Kidney (tissue), 14 donors: ENCODE measurements around the gene GPX3. TPM values are rescaled to one million over a fixed set of nuclear protein-coding genes. Genes with fewer than 3 reads are reported as not detected.

Experiments
- DNase-seq, 5 donors: peaks; one replicate each; pipeline ENCODE4 v3.0.0-alpha.2; 2013 to 2020
- FAIRE-seq: peaks from 2 replicates; lab custom pipeline; 2012; peaks lifted over from hg19 to GRCh38; lab: Jason Lieb, UNC
- H3K27ac ChIP-seq, 2 donors: one replicate each; pipeline ENCODE4 v1.7.0; 2013; ENCODE audit warnings: low read depth in 2 of 2, low read length in 2 of 2, inconsistent platforms in 1 of 2
- H3K27me3 ChIP-seq: one replicate; pipeline ENCODE4 v1.7.1; 2013; ENCODE audit warnings: low read length, inconsistent platforms; ENCODE audit not compliant: control insufficient read depth, insufficient read depth
- H3K36me3 ChIP-seq, 3 donors: one replicate each; pipeline versions ENCODE4 v1.7.0 to v1.7.1; 2013; ENCODE audit warnings: low read length in 3 of 3, control low read depth in 1 of 3, inconsistent platforms in 1 of 3; ENCODE audit not compliant: insufficient read depth in 3 of 3, control insufficient read depth in 2 of 3
- H3K4me1 ChIP-seq, 3 donors: one replicate each; pipeline versions ENCODE4 v1.7.0 to v1.7.1; 2013; ENCODE audit warnings: low read length in 3 of 3, inconsistent platforms in 1 of 3, low read depth in 1 of 3; ENCODE audit not compliant: control insufficient read depth in 2 of 3, insufficient read depth in 2 of 3
- H3K4me3 ChIP-seq, 3 donors: one replicate each; pipeline versions ENCODE4 v1.7.0 to v1.8.1; 2013; ENCODE audit warnings: low read length in 3 of 3, control low read depth in 1 of 3, inconsistent platforms in 1 of 3
- H3K9ac ChIP-seq, 3 donors: one replicate each; pipeline versions ENCODE4 v1.7.0 to v1.7.1; 2013; ENCODE audit warnings: low read length in 3 of 3, control low read depth in 1 of 3, inconsistent platforms in 1 of 3
- H3K9me3 ChIP-seq, 3 donors: one replicate each; pipeline versions ENCODE4 v1.7.0 to v1.7.1; 2013; ENCODE audit warnings: low read length in 3 of 3, control low read depth in 1 of 3, inconsistent platforms in 1 of 3; ENCODE audit not compliant: control insufficient read depth in 2 of 3, insufficient read depth in 1 of 3
- intact Hi-C: fragments of 100-400 bp; cut with DNase I; formaldehyde crosslinking; loops from one replicate; pipeline ENCODE4 v1.11.1; 2022
- polyA plus RNA-seq: library from polyadenylated mRNA; stranded (reverse); fragments of 350-450 nt; fragmentation: Illumina TruSeq; extraction: RNeasy Lipid Tissue Mini Kit (QIAGEN cat#74804); gene quantifications from one replicate; pipeline ENCODE4 v1.2.3, GENCODE V29; 2014; ENCODE audit warnings: low read depth, low replicate concordance; ENCODE audit not compliant: insufficient read depth
- total RNA-seq: library from RNA; stranded (reverse); fragmentation: NEBNext Ultra II Directional; extraction: Animal tissue kit (Norgen Biotek cat#: 25700); gene quantifications from one replicate; pipeline ENCODE4 v1.2.1, GENCODE V29; 2021
- TF ChIP-seq, protein P1 (sequence below): IDR thresholded peaks from 3 replicates; pipeline ENCODE4 v1.5.1; 2012; ENCODE audit warnings: mild to moderate bottlenecking, moderate library complexity, borderline replicate concordance; ENCODE audit not compliant: insufficient read depth; ENCODE audit errors: extremely low read depth
- donor health status: control.
- donor health status: control.
- donor health status: control.
- donor health status: control.
- donor health status: control.
- donor health status: DM: yes; HTN: yes; CAD: no.
- donor health status: Normal renal cell carcinoma (clear cell type).

The GPX3 gene
- total and polyA plus RNA-seq, 2 donors from 2014 or later, result 1,327 to 27,893 TPM

GRCh38 chr5:151041577-151042268 is 21.3 kb downstream of the GPX3 start:
- intact Hi-C loops, result no loop called here
- TF ChIP-seq, protein P1, sequence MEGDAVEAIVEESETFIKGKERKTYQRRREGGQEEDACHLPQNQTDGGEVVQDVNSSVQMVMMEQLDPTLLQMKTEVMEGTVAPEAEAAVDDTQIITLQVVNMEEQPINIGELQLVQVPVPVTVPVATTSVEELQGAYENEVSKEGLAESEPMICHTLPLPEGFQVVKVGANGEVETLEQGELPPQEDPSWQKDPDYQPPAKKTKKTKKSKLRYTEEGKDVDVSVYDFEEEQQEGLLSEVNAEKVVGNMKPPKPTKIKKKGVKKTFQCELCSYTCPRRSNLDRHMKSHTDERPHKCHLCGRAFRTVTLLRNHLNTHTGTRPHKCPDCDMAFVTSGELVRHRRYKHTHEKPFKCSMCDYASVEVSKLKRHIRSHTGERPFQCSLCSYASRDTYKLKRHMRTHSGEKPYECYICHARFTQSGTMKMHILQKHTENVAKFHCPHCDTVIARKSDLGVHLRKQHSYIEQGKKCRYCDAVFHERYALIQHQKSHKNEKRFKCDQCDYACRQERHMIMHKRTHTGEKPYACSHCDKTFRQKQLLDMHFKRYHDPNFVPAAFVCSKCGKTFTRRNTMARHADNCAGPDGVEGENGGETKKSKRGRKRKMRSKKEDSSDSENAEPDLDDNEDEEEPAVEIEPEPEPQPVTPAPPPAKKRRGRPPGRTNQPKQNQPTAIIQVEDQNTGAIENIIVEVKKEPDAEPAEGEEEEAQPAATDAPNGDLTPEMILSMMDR, result no peak
- Histone ChIP-seq H3K27me3 (no peaks in the 10 kb centered on the region), H3K27ac (peak overlapping the region in 1 of 2 donors; percentile 3), H3K9ac (no peak overlapping the region), H3K9me3 (no peaks in the 10 kb centered on the region), H3K36me3 (peaks cover 3 to 62% (median 39%) of the 10 kb centered on the region in 3 donors), H3K4me3 (no peak overlapping the region), H3K4me1 (peaks cover 0 to 48% (median 41%) of the 10 kb centered on the region in 3 donors)
- DNase-seq, result peak in 1 of 5 donors; percentile 76
- no peak for FAIRE-seq

DNA sequence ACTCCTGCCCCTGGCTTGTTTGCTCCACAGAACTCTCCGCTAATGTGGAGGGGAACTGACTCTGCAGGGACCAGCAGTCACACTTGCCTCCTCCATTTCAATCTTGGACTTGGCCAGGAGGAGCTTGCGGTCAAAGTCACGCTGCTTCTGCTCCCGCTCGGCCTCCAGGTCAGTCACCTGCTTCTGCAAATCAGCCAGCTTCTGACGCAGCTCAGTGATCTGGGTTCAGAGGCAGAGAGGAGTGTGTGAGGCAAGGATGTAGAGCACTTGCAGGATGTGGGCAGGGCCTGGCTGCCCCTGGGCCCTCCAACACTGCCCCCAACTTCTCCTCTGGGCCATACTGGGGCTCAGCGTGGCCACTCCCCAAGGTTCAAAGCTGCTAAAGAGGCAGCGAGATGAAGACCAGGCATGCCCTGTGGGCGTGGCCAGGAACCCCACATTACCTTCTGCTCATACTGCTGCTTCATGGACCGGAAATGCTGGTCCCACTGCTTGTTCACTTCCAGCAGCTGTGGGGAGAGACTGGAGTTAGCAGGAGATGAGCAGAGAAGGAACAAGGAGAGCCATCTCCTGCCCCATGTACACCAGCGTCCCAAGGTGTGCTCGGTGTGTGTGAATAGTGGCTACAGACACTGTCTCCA is 22.2 kb downstream of the GPX3 start:
- TF ChIP-seq, protein P1, result no peak
- Histone ChIP-seq H3K4me3 (no peak overlapping the region), H3K4me1 (peaks cover 0 to 41% (median 39%) of the 10 kb centered on the region in 3 donors), H3K27ac (peak overlapping the region; percentile 75 to 78), H3K9me3 (no peaks in the 10 kb centered on the region), H3K36me3 (peaks cover 5 to 68% (median 46%) of the 10 kb centered on the region in 3 donors), H3K9ac (no peak overlapping the region), H3K27me3 (no peaks in the 10 kb centered on the region)
- intact Hi-C loops, result no loop called here
- FAIRE-seq, result no peak
- DNase-seq, result peak; percentile 26 to 84 (median 44)

DNA sequence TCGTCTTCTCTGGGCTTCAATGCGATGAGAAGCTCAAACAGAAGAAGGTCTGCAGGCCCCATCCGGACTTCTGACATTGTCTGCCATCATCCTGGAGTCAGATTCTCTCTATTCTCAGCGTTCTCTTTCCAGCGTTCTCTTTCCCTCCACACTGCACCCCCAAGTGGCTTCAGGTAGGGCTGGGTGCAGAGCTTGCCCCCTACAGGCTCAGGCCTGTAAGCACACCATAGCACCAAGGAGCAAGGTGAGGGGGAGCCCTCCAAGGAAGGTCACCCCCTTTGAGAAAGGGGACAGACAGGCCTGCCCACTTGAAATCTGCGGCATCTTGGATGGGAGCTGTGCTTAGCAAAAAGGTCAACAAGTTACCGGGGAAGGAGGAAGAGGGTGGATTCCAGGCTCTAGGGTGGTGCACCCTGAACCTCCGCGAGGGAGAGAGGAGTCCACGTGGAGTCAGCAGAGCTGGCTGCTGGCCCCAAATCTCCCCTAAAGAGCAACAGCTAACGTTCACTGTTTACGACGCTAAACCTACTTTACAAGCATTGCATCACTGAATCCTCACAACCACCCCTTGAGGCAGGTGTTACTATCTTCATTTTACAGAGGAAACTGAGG is 27.5 kb downstream of the GPX3 start:
- peaks cover 7 to 60% (median 37%) of the 10 kb centered on the region in 3 donors for H3K36me3 ChIP-seq
- peaks cover 0 to 20% (median 13%) of the 10 kb centered on the region in 3 donors for H3K4me1 ChIP-seq
- TF ChIP-seq, protein P1, result peak; percentile 68
- intact Hi-C loops, result no loop called here
- no peaks in the 10 kb centered on the region for H3K9me3 ChIP-seq
- no peak overlapping the region for H3K4me3 ChIP-seq
- FAIRE-seq (no peak), DNase-seq (peak in 2 of 5 donors; percentile 29 to 54)
- H3K9ac ChIP-seq, result peak overlapping the region in 1 of 3 donors; percentile 28
- no peaks in the 10 kb centered on the region for H3K27me3 ChIP-seq
- peak overlapping the region in 1 of 2 donors; percentile 44 for H3K27ac ChIP-seq
